Activated CD4-positive, alpha-beta memory T cell treated with anti-CD3 and anti-CD28 coated beads, Interleukin-2, amount 10 ng/mL, durations not matched to agents 7 days and 5 days (primary cell): ENCODE measurements around the gene STK32B. TPM values are rescaled to one million over a fixed set of nuclear protein-coding genes. Genes with fewer than 3 reads are reported as not detected.

Experiments
- CTCF ChIA-PET: fragments of 350-600 bp; sonication (Branson Sonifier 250); formaldehyde crosslinking; loops from one replicate; lab custom pipeline; 2021; ENCODE audit warnings: antibody characterized with exemption, inconsistent platforms; lab: Charles Lee
- POLR2A ChIA-PET: fragments of 350-600 bp; sonication (Branson Sonifier 250); formaldehyde crosslinking; loops from one replicate; lab custom pipeline; 2021; ENCODE audit warnings: antibody characterized with exemption; lab: Charles Lee
- DNase-seq: peaks from one replicate; pipeline ENCODE4 v3.0.0-alpha.2; 2020
- H3K27ac Mint-ChIP-seq: one replicate; pipeline ENCODE4 v1.8.0; 2021; ENCODE audit warnings: mild to moderate bottlenecking, mixed read lengths
- H3K27me3 Mint-ChIP-seq: one replicate; pipeline ENCODE4 v1.8.0; 2021; ENCODE audit warnings: mixed read lengths
- H3K36me3 Mint-ChIP-seq: one replicate; pipeline ENCODE4 v1.8.0; 2021; ENCODE audit warnings: low read depth, mixed read lengths
- H3K4me1 Mint-ChIP-seq: one replicate; pipeline ENCODE4 v1.8.0; 2021; ENCODE audit warnings: mixed read lengths
- H3K4me3 Mint-ChIP-seq: one replicate; pipeline ENCODE4 v1.8.0; 2021; ENCODE audit warnings: mild to moderate bottlenecking, mixed read lengths
- H3K9me3 Mint-ChIP-seq: one replicate; pipeline ENCODE4 v1.8.0; 2021; ENCODE audit warnings: mixed read lengths
- total RNA-seq, 2 experiments: library from RNA; stranded (reverse); gene quantifications; one replicate each; pipeline ENCODE4 v1.2.3, GENCODE V29; 2021

Gene STK32B
- total RNA-seq, 2 experiments from 2014 or later, result not detected

GRCh38 chr4:5098176-5098575 lies 46.9 kb downstream of the STK32B start:
- H3K4me3 Mint-ChIP-seq, result no peak overlapping the region
- no peak overlapping the region for H3K27ac Mint-ChIP-seq
- POLR2A ChIA-PET, result no interaction called here
- no peaks in the 10 kb centered on the region for H3K27me3 Mint-ChIP-seq
- no peak for DNase-seq
- H3K4me1 Mint-ChIP-seq, result no peaks in the 10 kb centered on the region
- CTCF ChIA-PET, result no interaction called here
- H3K36me3 Mint-ChIP-seq, result no peaks in the 10 kb centered on the region
- H3K9me3 Mint-ChIP-seq, result peaks cover 9% of the 10 kb centered on the region

- Mint-ChIP-seq H3K4me1 (no peaks in the 10 kb centered on the region), H3K9me3 (peaks cover 9% of the 10 kb centered on the region), H3K4me3 (no peak overlapping the region), H3K36me3 (no peaks in the 10 kb centered on the region), H3K27me3 (no peaks in the 10 kb centered on the region), H3K27ac (no peak overlapping the region)
- ChIA-PET POLR2A (no interaction called here), CTCF (no interaction called here)
- no peak for DNase-seq
These were observed 49.1 kb downstream of the STK32B start for GRCh38 chr4:5100336-5100735.

- H3K4me1 Mint-ChIP-seq, result no peaks in the 10 kb centered on the region
- no peak overlapping the region for H3K4me3 Mint-ChIP-seq
- CTCF ChIA-PET, result no interaction called here
- H3K27me3 Mint-ChIP-seq, result no peaks in the 10 kb centered on the region
- no peaks in the 10 kb centered on the region for H3K36me3 Mint-ChIP-seq
- peaks cover 9% of the 10 kb centered on the region for H3K9me3 Mint-ChIP-seq
- DNase-seq, result no peak
- H3K27ac Mint-ChIP-seq, result no peak overlapping the region
- POLR2A ChIA-PET, result no interaction called here
These were observed 49.7 kb downstream of the STK32B start for GRCh38 chr4:5100986-5101385.

- H3K36me3 Mint-ChIP-seq, result no peaks in the 10 kb centered on the region
- CTCF ChIA-PET, result no interaction called here
- DNase-seq, result no peak
- no peaks in the 10 kb centered on the region for H3K4me1 Mint-ChIP-seq
- no peak overlapping the region for H3K4me3 Mint-ChIP-seq
- H3K27me3 Mint-ChIP-seq, result no peaks in the 10 kb centered on the region
- POLR2A ChIA-PET, result no interaction called here
- peaks cover 9% of the 10 kb centered on the region for H3K9me3 Mint-ChIP-seq
- H3K27ac Mint-ChIP-seq, result no peak overlapping the region
These were observed 50.3 kb downstream of the STK32B start for GRCh38 chr4:5101571-5101970.

GRCh38 chr4:5110901-5111300 lies 59.6 kb downstream of the STK32B start:
- H3K27me3 Mint-ChIP-seq, result no peaks in the 10 kb centered on the region
- ChIA-PET CTCF (no interaction called here), POLR2A (no interaction called here)
- no peaks in the 10 kb centered on the region for H3K9me3 Mint-ChIP-seq
- no peaks in the 10 kb centered on the region for H3K4me1 Mint-ChIP-seq
- no peak overlapping the region for H3K4me3 Mint-ChIP-seq
- no peaks in the 10 kb centered on the region for H3K36me3 Mint-ChIP-seq
- no peak for DNase-seq
- no peak overlapping the region for H3K27ac Mint-ChIP-seq

GRCh38 chr4:5112333-5113095 lies 61.2 kb downstream of the STK32B start:
- Mint-ChIP-seq H3K27ac (no peak overlapping the region), H3K36me3 (no peaks in the 10 kb centered on the region), H3K4me3 (no peak overlapping the region), H3K4me1 (no peaks in the 10 kb centered on the region), H3K27me3 (no peaks in the 10 kb centered on the region), H3K9me3 (no peaks in the 10 kb centered on the region)
- DNase-seq, result no peak
- ChIA-PET POLR2A (no interaction called here), CTCF (no interaction called here)

- Mint-ChIP-seq H3K9me3 (no peaks in the 10 kb centered on the region), H3K4me3 (no peak overlapping the region), H3K4me1 (no peaks in the 10 kb centered on the region), H3K27ac (no peak overlapping the region), H3K36me3 (no peaks in the 10 kb centered on the region), H3K27me3 (no peaks in the 10 kb centered on the region)
- ChIA-PET POLR2A (no interaction called here), CTCF (interaction anchor here (0.6 kb wide), 1 partner anchor 958 kb away, joined by 3 read pairs; no protein-coding TSS in a partner anchor)
- no peak for DNase-seq
These were observed 63.7 kb downstream of the STK32B start for GRCh38 chr4:5114950-5115349.

- ChIA-PET POLR2A (no interaction called here), CTCF (no interaction called here)
- no peaks in the 10 kb centered on the region for H3K9me3 Mint-ChIP-seq
- no peaks in the 10 kb centered on the region for H3K36me3 Mint-ChIP-seq
- DNase-seq, result no peak
- no peak overlapping the region for H3K27ac Mint-ChIP-seq
- no peaks in the 10 kb centered on the region for H3K27me3 Mint-ChIP-seq
- no peak overlapping the region for H3K4me3 Mint-ChIP-seq
- H3K4me1 Mint-ChIP-seq, result no peaks in the 10 kb centered on the region
These were observed 67.0 kb downstream of the STK32B start for GRCh38 chr4:5118091-5118786.

GRCh38 chr4:5118994-5119835 lies 67.9 kb downstream of the STK32B start:
- no peak overlapping the region for H3K4me3 Mint-ChIP-seq
- H3K36me3 Mint-ChIP-seq, result no peaks in the 10 kb centered on the region
- CTCF ChIA-PET, result no interaction called here
- POLR2A ChIA-PET, result no interaction called here
- no peak overlapping the region for H3K27ac Mint-ChIP-seq
- no peaks in the 10 kb centered on the region for H3K27me3 Mint-ChIP-seq
- peaks cover 3% of the 10 kb centered on the region for H3K9me3 Mint-ChIP-seq
- no peaks in the 10 kb centered on the region for H3K4me1 Mint-ChIP-seq
- no peak for DNase-seq

- no peak overlapping the region for H3K4me3 Mint-ChIP-seq
- POLR2A ChIA-PET, result no interaction called here
These were observed 68.8 kb downstream of the STK32B start for GRCh38 chr4:5120067-5120466.

GRCh38 chr4:5120468-5120867 lies 69.2 kb downstream of the STK32B start:
- no peak for DNase-seq
- no peaks in the 10 kb centered on the region for H3K27me3 Mint-ChIP-seq
- CTCF ChIA-PET, result no interaction called here
- H3K27ac Mint-ChIP-seq, result no peak overlapping the region
- H3K36me3 Mint-ChIP-seq, result no peaks in the 10 kb centered on the region
- H3K4me1 Mint-ChIP-seq, result no peaks in the 10 kb centered on the region
- POLR2A ChIA-PET, result no interaction called here
- H3K4me3 Mint-ChIP-seq, result no peak overlapping the region
- peaks cover 8% of the 10 kb centered on the region for H3K9me3 Mint-ChIP-seq

More at GRCh38 chr4:5120067-5120466, 68.8 kb downstream of the STK32B start:
- H3K27me3 Mint-ChIP-seq, result no peaks in the 10 kb centered on the region
- H3K36me3 Mint-ChIP-seq, result no peaks in the 10 kb centered on the region
- CTCF ChIA-PET, result no interaction called here
- H3K9me3 Mint-ChIP-seq, result peaks cover 8% of the 10 kb centered on the region
- no peak for DNase-seq
- no peaks in the 10 kb centered on the region for H3K4me1 Mint-ChIP-seq
- H3K27ac Mint-ChIP-seq, result no peak overlapping the region

GRCh38 chr4:5122114-5122513 lies 70.8 kb downstream of the STK32B start:
- no peaks in the 10 kb centered on the region for H3K36me3 Mint-ChIP-seq
- H3K9me3 Mint-ChIP-seq, result peaks cover 8% of the 10 kb centered on the region
- H3K4me1 Mint-ChIP-seq, result no peaks in the 10 kb centered on the region
- ChIA-PET CTCF (no interaction called here), POLR2A (no interaction called here)
- DNase-seq, result no peak
- H3K4me3 Mint-ChIP-seq, result no peak overlapping the region
- no peak overlapping the region for H3K27ac Mint-ChIP-seq
- no peaks in the 10 kb centered on the region for H3K27me3 Mint-ChIP-seq

- Mint-ChIP-seq H3K27me3 (no peaks in the 10 kb centered on the region), H3K36me3 (no peaks in the 10 kb centered on the region), H3K9me3 (peaks cover 8% of the 10 kb centered on the region), H3K4me1 (no peaks in the 10 kb centered on the region), H3K4me3 (no peak overlapping the region), H3K27ac (no peak overlapping the region)
- DNase-seq, result no peak
- ChIA-PET POLR2A (no interaction called here), CTCF (no interaction called here)
These were observed 73.6 kb downstream of the STK32B start for GRCh38 chr4:5124876-5125275.
